ENCODE data around the gene RIPOR1.

The RIPOR1 gene

GRCh38 chr16:67593701-67594100 is 65.1 kb downstream of the RIPOR1 start:
- Histone ChIP-seq H3K4me3 (replicated peaks; ENCODE audit: insufficient read depth, low read length) (no peak overlapping the region), H3K27me3 (ENCODE audit: insufficient read depth, poor library complexity, severe bottlenecking) (no peaks in the 10 kb centered on the region), H3K27ac (replicated peaks) (no peak overlapping the region)
- TF ChIP-seq POLR2AphosphoS5 (IDR thresholded peaks at IDR 0.05; ENCODE audit: low read depth) = no peak
- no peak for TF ChIP-seq GABPA (IDR thresholded peaks at IDR 0.05; ENCODE audit: low read depth)
- no peak for DNase-seq (ENCODE audit: low read depth in 1 of 2, low spot score in 1 of 2)

- no peak overlapping the region for H3K4me3 ChIP-seq (replicated peaks; ENCODE audit: insufficient read depth, low read length)
- H3K27me3 ChIP-seq (ENCODE audit: insufficient read depth, poor library complexity, severe bottlenecking) = no peaks in the 10 kb centered on the region
- H3K27ac ChIP-seq (replicated peaks) = no peak overlapping the region
- no peak for DNase-seq (ENCODE audit: low read depth in 1 of 2, low spot score in 1 of 2)
- no peak for TF ChIP-seq CTCF (IDR thresholded peaks at IDR 0.05; ENCODE audit: insufficient read depth, low read length)
- no peak for TF ChIP-seq SPI1 (IDR thresholded peaks at IDR 0.05; ENCODE audit: borderline replicate concordance, low read depth)
- no peak for TF ChIP-seq GABPA (IDR thresholded peaks at IDR 0.05; ENCODE audit: low read depth)
- no peak for TF ChIP-seq POLR2AphosphoS5 (IDR thresholded peaks at IDR 0.05; ENCODE audit: low read depth)
- TF ChIP-seq, protein P1, sequence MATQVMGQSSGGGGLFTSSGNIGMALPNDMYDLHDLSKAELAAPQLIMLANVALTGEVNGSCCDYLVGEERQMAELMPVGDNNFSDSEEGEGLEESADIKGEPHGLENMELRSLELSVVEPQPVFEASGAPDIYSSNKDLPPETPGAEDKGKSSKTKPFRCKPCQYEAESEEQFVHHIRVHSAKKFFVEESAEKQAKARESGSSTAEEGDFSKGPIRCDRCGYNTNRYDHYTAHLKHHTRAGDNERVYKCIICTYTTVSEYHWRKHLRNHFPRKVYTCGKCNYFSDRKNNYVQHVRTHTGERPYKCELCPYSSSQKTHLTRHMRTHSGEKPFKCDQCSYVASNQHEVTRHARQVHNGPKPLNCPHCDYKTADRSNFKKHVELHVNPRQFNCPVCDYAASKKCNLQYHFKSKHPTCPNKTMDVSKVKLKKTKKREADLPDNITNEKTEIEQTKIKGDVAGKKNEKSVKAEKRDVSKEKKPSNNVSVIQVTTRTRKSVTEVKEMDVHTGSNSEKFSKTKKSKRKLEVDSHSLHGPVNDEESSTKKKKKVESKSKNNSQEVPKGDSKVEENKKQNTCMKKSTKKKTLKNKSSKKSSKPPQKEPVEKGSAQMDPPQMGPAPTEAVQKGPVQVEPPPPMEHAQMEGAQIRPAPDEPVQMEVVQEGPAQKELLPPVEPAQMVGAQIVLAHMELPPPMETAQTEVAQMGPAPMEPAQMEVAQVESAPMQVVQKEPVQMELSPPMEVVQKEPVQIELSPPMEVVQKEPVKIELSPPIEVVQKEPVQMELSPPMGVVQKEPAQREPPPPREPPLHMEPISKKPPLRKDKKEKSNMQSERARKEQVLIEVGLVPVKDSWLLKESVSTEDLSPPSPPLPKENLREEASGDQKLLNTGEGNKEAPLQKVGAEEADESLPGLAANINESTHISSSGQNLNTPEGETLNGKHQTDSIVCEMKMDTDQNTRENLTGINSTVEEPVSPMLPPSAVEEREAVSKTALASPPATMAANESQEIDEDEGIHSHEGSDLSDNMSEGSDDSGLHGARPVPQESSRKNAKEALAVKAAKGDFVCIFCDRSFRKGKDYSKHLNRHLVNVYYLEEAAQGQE (IDR thresholded peaks at IDR 0.05; ENCODE audit: insufficient replicate concordance, low read depth) = no peak
These were observed 65.8 kb downstream of the RIPOR1 start for GRCh38 chr16:67594256-67594915.

GRCh38 chr16:67594956-67595355 is 66.3 kb downstream of the RIPOR1 start:
- Histone ChIP-seq H3K27ac (replicated peaks) (no peak overlapping the region), H3K4me3 (replicated peaks; ENCODE audit: insufficient read depth, low read length) (no peak overlapping the region), H3K27me3 (ENCODE audit: insufficient read depth, poor library complexity, severe bottlenecking) (no peaks in the 10 kb centered on the region)
- DNase-seq (ENCODE audit: low read depth in 1 of 2, low spot score in 1 of 2) = no peak
- TF ChIP-seq GABPA (IDR thresholded peaks at IDR 0.05; ENCODE audit: low read depth) (no peak), CTCF (IDR thresholded peaks at IDR 0.05; ENCODE audit: insufficient read depth, low read length) (no peak)
